HG03432 (cell line): ENCODE results near the gene HSD17B3.
"Not testable (repeated sequence)": the region's sequence is repeated elsewhere in the genome, so short reads cannot be mapped to it uniquely, and the experiment has no call there.

Experiments
- ATAC-seq: cut with Tn5 transposase; IDR thresholded peaks from one replicate; pipeline ENCODE4 v1.9.1; 2021; ENCODE audit warnings: mild to moderate bottlenecking, moderate library complexity; ENCODE audit not compliant: unreplicated experiment

HSD17B3 gene

DNA sequence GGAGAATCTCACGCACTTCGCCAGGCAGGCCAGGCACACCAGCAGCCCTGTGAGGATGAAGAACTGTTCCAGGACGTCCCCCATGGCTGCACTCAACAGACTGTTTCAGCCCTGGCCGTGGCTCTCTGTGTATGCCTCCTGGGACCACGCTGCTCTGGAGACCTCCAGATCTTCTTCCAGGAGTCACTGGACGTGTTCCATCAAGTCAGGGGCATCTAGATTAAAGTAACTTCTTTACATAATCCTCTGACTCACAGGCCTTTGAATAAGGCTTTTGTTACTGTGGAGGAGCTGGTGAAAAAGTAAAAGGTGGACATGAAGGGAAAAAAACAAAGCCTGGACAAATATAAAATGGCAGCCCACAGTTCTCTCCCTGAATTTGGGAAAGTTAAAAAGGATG is at the start of gene HSD17B3:
TSS of gene HSD17B3 (minus strand) at position 156 of the 400 bp plus-strand sequence. CDS start at position 84, 72 bp downstream.
- no peak for ATAC-seq

GRCh38 chr9:96350866-96351265 is 48.9 kb upstream of the HSD17B3 start:
- no peak for ATAC-seq

- no peak for ATAC-seq
These were observed 46.3 kb upstream of the HSD17B3 start for GRCh38 chr9:96348261-96348660.

DNA sequence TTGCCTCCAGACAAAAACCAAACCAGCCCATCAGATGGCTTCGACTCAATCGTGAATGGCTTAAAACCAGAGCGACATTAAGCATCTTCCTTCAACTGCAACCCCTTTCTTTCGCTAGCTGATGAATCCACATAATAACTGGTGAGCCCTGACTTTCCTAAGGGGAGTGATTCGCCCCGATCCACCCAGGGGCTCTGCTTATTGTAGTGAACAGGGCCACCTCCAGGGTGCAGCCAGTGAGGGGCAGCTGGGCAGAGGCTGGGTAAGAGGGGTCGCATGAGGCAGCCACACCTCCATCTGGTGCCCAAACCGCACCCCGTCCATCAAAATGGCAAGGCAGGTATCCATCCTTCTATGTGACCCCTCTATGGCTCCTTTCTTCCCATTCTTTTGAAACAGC is 43.6 kb upstream of the HSD17B3 start:
- no peak for ATAC-seq

DNA sequence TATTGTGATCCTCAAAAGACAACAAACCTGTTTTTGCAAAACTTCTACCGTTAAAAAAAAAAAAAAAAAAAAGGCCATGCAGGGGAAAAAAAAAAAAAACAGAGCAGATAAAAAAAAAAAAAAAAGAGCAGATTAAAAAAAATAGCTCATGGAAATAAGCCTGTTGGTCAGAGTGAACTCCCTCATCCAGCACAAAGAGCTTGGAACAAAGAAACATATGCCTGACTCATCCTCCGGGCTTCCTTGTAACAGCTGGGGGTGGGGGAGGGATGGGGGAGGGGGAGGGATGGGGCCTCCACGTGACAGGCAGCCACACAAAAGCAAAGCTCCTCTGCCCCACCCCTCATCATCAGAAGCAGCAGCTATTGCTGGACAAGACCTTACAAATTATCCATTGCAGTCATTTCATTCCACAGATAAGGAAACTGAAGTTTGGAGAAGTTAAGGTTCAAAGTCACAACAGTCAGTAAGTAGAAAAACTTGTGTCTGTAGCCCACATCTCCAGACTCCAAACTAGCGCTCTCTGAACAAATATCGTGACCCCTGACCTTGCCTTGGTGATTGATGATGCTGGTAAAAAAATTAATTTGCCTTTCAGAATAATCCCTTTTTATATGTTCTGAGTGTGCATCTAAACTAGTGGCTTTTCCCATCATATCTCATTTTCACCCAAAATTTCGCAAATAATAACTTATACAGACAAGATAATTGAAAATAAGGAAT is 42.6 kb upstream of the HSD17B3 start:
- no peak for ATAC-seq

GRCh38 chr9:96343515-96344360 is 41.8 kb upstream of the HSD17B3 start:
- no peak for ATAC-seq

DNA sequence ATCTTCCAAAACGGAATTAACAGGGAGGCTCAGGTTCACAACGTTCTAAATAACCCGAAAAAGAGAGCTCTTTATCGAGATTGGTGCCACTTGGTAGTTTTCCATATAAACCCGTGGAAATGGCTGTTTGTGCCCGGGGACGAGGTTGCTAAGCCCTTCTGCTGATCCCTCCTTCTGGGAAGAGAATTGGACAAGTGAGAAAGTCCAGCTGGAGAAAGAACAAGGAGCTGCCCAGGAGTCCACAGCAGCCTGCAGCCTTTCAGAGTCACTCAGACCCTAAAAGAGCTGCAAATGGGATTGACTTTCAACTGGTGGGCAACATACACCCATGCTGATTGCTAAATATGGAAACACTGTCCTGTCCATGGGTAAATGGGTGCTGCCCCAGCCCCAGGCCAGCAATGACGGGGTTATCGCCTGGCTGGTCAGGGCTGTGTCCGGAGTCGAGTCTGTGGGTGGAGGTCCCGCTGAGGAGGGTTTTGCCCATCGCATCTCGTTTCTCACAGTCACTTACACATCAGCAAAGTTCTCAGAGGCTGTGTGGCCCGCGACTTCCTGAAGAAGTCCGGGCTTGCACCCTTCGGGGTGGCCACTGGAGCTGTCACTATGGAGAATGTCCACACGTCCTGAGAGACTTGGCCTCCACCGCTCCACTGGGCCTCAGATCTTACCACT is 40.7 kb upstream of the HSD17B3 start:
- no peak for ATAC-seq

DNA sequence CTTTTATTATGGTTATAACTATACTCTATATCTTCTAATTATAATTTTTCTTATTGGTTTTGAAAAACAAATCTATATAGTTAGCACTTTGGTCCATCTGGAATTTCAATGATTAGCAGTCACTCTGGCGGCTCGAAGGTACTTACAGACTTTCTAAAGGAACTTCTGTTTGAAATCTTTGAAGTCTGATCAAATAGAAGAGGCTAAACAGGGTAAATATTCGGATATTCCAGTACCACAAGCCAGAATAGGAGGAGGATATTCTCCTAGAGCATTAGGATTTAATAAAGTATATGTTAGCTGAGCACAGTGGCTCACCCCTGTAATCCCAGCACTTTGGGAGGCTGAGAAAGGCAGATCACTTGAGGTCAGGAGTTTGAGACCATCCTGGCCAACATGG is 38.7 kb upstream of the HSD17B3 start:
- no peak for ATAC-seq

DNA sequence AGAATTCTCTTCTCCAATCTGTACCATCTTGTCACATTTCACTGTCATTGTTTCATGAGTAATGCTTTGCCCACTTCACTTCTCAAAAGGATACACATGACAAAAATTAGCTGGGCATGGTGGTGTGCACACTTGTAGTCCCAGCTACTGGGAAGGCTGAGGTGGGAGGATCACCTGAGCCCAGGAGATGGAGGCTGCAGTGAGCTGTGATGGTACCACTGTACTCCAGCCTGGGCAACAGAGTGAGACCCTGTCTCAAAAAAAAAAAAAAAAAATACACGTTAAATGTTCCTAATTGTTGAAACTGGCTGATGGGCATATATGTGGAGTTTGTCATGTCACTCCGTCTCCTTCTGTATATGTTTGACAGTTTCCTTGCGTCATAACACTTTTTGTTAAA is 36.3 kb upstream of the HSD17B3 start:
- ATAC-seq: no peak

- no peak for ATAC-seq
These were observed 32.0 kb upstream of the HSD17B3 start for GRCh38 chr9:96333958-96334357.

GRCh38 chr9:96331236-96331947 is 29.4 kb upstream of the HSD17B3 start:
- no peak for ATAC-seq

- ATAC-seq: no peak
These were observed 25.8 kb upstream of the HSD17B3 start for GRCh38 chr9:96327694-96328352.

DNA sequence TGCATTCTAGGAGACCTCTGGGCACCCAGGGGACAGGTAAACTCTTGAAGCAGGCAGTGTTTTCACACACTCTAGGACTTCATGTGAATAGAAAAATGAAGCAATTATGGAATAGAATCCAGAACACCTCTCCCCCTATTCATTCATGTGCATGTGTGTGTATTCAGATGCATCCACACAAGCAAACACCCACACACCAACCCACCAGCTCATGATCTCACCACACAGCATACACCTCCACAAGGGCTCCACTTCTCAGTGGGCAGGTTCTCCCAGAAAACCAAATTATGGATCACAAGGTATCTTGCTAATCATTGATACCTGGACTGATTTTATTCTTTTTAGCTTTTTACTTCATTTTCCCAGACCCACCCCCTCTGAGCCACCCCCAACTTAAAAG is 21.2 kb upstream of the HSD17B3 start:
- ATAC-seq: no peak

- not testable (repeated sequence) for ATAC-seq
These were observed 20.8 kb upstream of the HSD17B3 start for GRCh38 chr9:96322736-96323135.

DNA sequence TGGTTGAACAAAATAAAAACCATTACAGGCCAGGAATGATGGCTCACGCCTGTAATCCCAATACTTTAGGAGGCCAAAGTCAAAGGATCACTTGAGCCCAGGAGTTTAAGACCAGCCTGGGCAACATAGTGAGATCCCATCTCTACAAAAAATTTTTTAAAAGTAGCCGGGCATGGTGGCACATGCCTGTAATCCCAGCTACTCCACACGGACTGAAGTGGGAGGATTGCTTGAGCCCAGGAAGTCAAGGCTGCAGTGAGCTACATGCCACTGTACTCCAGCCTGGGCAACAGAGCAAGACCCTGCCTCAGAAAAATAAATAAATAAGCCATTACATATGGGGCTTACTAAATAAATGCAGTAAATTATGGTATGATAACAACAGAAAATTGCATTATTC is 20.2 kb upstream of the HSD17B3 start:
- ATAC-seq: not testable (repeated sequence)

DNA sequence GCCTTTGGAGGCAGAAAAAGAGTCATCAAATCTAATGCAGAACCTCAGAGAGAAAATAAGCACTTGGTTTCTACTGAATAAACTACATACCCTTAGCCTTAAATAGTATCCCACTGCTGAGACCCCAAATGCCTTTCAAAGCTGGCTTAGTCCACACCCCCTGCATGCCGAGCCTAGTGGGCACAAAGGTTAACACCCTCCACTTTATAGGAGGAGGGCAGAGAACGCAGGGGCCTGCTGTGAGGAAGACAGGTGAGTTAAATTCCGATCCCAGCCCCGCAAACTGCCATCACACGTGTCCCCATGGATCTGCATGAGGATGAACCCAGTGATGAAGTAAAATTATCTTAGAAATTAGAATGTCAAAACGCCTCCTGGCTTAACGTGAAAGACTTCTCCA is 19.5 kb upstream of the HSD17B3 start:
- ATAC-seq: no peak

GRCh38 chr9:96320749-96321280 is 18.8 kb upstream of the HSD17B3 start:
- no peak for ATAC-seq

- no peak for ATAC-seq
These were observed 17.1 kb upstream of the HSD17B3 start for GRCh38 chr9:96318921-96319565.

DNA sequence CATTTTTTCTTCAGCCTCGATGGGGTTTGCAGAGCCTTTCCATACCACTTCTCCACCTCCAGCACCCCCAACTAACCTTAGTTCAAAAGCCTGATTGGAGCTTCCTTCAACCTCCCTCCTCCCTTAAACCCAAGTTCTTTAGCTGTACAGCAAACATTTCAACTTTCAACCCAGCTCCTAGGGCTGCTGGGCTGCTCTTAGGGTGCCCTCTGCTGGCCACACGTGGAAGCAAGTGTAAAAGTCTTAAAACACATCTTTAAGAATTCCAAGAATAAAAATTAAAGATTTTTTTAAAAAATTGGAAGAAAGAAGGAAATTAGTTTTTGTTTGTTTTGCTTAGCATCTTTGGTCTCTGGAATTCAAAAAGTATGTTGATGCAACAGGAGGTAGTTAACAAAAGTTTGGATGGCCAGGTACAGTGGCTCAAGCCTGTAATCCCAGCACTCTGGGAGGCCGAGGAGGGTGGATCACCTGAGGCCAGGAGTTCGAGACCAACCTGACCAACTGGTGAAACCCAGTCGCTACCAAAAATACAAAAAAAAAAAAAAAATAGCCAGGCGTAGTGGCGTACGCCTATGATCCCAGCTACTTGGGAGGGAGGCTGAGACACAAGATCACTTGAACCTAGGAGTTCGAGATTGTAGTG is 15.5 kb upstream of the HSD17B3 start:
- no peak for ATAC-seq
